Effector memory CD4-positive, alpha-beta T cell (primary cell): ENCODE results near the gene MRPL14.
"Not testable (repeated sequence)": the region's sequence is repeated elsewhere in the genome, so short reads cannot be mapped to it uniquely, and the experiment has no call there.

Experiments
- DNase-seq, 3 donors: peaks; one replicate each; pipeline ENCODE4 v3.0.0-alpha.2; 2020
- H3K27ac ChIP-seq: 2 replicates; pipeline ENCODE4 v1.7.0; 2013; ENCODE audit warnings: mild to moderate bottlenecking, low read length, moderate library complexity; ENCODE audit not compliant: insufficient read depth, poor library complexity, severe bottlenecking
- H3K27me3 ChIP-seq: replicated peaks from 2 replicates; pipeline ENCODE4 v1.7.0; 2013; ENCODE audit warnings: mild to moderate bottlenecking, low read length; ENCODE audit not compliant: insufficient read depth, control insufficient read depth, poor library complexity, severe bottlenecking
- H3K36me3 ChIP-seq: 2 replicates; pipeline ENCODE4 v1.7.0; 2013; ENCODE audit warnings: mild to moderate bottlenecking, low read length, moderate library complexity; ENCODE audit not compliant: control insufficient read depth, insufficient read depth
- H3K4me1 ChIP-seq: 2 replicates; pipeline ENCODE4 v1.7.0; 2013; ENCODE audit warnings: low read length, mild to moderate bottlenecking; ENCODE audit not compliant: control insufficient read depth, insufficient read depth, poor library complexity, severe bottlenecking
- H3K4me3 ChIP-seq: 2 replicates; pipeline ENCODE4 v1.7.0; 2013; ENCODE audit warnings: low read length, low read depth, mild to moderate bottlenecking; ENCODE audit not compliant: insufficient read depth, poor library complexity, severe bottlenecking
- H3K9me3 ChIP-seq: 2 replicates; pipeline ENCODE4 v1.7.0; 2013; ENCODE audit warnings: mild to moderate bottlenecking, low read length, moderate library complexity; ENCODE audit not compliant: control insufficient read depth

MRPL14 gene

GRCh38 chr6:44100088-44100550, 27.1 kb downstream of the MRPL14 start:
- H3K36me3 ChIP-seq, result peaks cover 5% of the 10 kb centered on the region
- no peaks in the 10 kb centered on the region for H3K27me3 ChIP-seq
- no peak for DNase-seq
- H3K4me1 ChIP-seq, result no peaks in the 10 kb centered on the region
- no peaks in the 10 kb centered on the region for H3K9me3 ChIP-seq
- H3K27ac ChIP-seq, result no peak overlapping the region
- no peak overlapping the region for H3K4me3 ChIP-seq

GRCh38 chr6:44099192-44099591, 28.1 kb downstream of the MRPL14 start:
- Histone ChIP-seq H3K4me3 (no peak overlapping the region), H3K36me3 (peaks cover 10% of the 10 kb centered on the region), H3K27me3 (no peaks in the 10 kb centered on the region), H3K9me3 (no peaks in the 10 kb centered on the region), H3K27ac (no peak overlapping the region), H3K4me1 (no peaks in the 10 kb centered on the region)
- DNase-seq, result no peak

- Histone ChIP-seq H3K4me3 (no peak overlapping the region), H3K27ac (no peak overlapping the region), H3K4me1 (no peaks in the 10 kb centered on the region), H3K9me3 (no peaks in the 10 kb centered on the region), H3K36me3 (peaks cover 7% of the 10 kb centered on the region), H3K27me3 (no peaks in the 10 kb centered on the region)
- DNase-seq, result no peak
Observed at GRCh38 chr6:44097782-44098317, 29.4 kb downstream of the MRPL14 start.

- no peaks in the 10 kb centered on the region for H3K4me1 ChIP-seq
- peaks cover 7% of the 10 kb centered on the region for H3K36me3 ChIP-seq
- H3K27me3 ChIP-seq, result no peaks in the 10 kb centered on the region
- no peaks in the 10 kb centered on the region for H3K9me3 ChIP-seq
- H3K27ac ChIP-seq, result no peak overlapping the region
- no peak overlapping the region for H3K4me3 ChIP-seq
- DNase-seq, result peak; percentile 58 to 67 (median 59)
Observed at GRCh38 chr6:44096612-44097011, 30.6 kb downstream of the MRPL14 start.

GRCh38 chr6:44095243-44095623, 32.0 kb downstream of the MRPL14 start:
- H3K27me3 ChIP-seq, DNase-seq, H3K27ac ChIP-seq, H3K4me3 ChIP-seq, H3K36me3 ChIP-seq, H3K9me3 ChIP-seq, H3K4me1 ChIP-seq: not testable (repeated sequence)

- Histone ChIP-seq H3K4me1 (no peaks in the 10 kb centered on the region), H3K4me3 (no peak overlapping the region), H3K9me3 (no peaks in the 10 kb centered on the region), H3K27ac (no peak overlapping the region), H3K27me3 (no peaks in the 10 kb centered on the region), H3K36me3 (peaks cover 7% of the 10 kb centered on the region)
- DNase-seq, result no peak
Observed at GRCh38 chr6:44094403-44095242, 32.6 kb downstream of the MRPL14 start.

GRCh38 chr6:44093750-44094402, 33.4 kb downstream of the MRPL14 start:
- no peak for DNase-seq
- Histone ChIP-seq H3K27me3 (no peaks in the 10 kb centered on the region), H3K9me3 (no peaks in the 10 kb centered on the region), H3K27ac (no peak overlapping the region), H3K4me3 (no peak overlapping the region), H3K36me3 (peaks cover 7% of the 10 kb centered on the region), H3K4me1 (no peaks in the 10 kb centered on the region)

GRCh38 chr6:44093066-44093465, 34.2 kb downstream of the MRPL14 start:
- H3K4me1 ChIP-seq, result no peaks in the 10 kb centered on the region
- no peaks in the 10 kb centered on the region for H3K27me3 ChIP-seq
- H3K9me3 ChIP-seq, result no peaks in the 10 kb centered on the region
- H3K4me3 ChIP-seq, result no peak overlapping the region
- peaks cover 7% of the 10 kb centered on the region for H3K36me3 ChIP-seq
- DNase-seq, result no peak
- H3K27ac ChIP-seq, result no peak overlapping the region

- no peaks in the 10 kb centered on the region for H3K4me1 ChIP-seq
- no peak overlapping the region for H3K27ac ChIP-seq
- H3K4me3 ChIP-seq, result no peak overlapping the region
- H3K27me3 ChIP-seq, result no peaks in the 10 kb centered on the region
- peaks cover 7% of the 10 kb centered on the region for H3K36me3 ChIP-seq
- no peaks in the 10 kb centered on the region for H3K9me3 ChIP-seq
- DNase-seq, result no peak
Observed at GRCh38 chr6:44091981-44092884, 35.0 kb downstream of the MRPL14 start.
